HG02642 (cell line): ENCODE data around the gene LINGO1.

Experiments
- ATAC-seq: cut with Tn5 transposase; IDR thresholded peaks from one replicate; pipeline ENCODE4 v1.9.1; 2021; ENCODE audit warnings: mild to moderate bottlenecking; ENCODE audit not compliant: unreplicated experiment, poor library complexity

Gene LINGO1

GRCh38 chr15:77576538-77576937, 56.2 kb downstream of the LINGO1 start:
- no peak for ATAC-seq

- no peak for ATAC-seq
Observed at GRCh38 chr15:77575203-77575934, 57.3 kb downstream of the LINGO1 start.

- ATAC-seq: no peak
Observed at GRCh38 chr15:77574521-77575202, 58.0 kb downstream of the LINGO1 start.

DNA sequence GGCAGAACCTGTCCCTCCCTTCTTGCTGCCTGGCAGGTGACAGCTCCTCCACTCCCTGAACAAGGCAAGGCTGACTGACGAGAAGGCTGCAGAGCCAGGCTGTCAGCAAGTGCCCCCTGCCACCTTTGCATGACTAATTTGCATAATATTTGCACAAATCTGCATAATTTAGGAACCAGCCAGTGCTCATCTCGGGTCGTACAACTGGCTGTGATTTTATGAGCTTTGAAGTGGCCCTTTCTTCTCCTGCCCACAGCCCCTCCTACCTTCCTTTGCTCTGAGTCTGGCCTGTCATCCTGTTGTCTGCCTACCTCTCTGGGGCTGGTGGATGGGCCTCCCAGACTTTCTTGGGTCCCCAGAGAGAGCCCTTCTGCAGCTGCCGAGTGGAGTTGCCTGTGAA, 58.9 kb downstream of the LINGO1 start:
- no peak for ATAC-seq

DNA sequence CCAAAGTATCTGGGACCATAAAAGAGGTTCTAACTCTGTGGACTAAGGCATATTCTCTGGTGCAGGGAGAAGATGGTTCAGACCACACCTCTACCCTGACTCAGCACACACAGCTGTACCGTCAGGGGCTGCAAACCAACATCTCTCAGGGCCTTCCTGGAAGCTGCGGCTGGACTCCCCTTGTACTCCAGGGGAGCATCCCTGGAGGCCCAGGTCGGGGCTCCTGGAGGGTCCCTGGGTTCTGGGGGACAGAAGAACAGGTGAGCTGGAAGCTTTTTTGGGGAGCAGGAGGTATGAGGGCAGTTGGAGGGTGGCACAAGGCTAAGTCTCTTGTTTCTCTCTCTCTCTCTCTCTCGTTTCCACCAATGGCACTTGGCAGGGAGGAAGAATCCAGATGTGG, 60.5 kb downstream of the LINGO1 start:
- ATAC-seq: no peak

DNA sequence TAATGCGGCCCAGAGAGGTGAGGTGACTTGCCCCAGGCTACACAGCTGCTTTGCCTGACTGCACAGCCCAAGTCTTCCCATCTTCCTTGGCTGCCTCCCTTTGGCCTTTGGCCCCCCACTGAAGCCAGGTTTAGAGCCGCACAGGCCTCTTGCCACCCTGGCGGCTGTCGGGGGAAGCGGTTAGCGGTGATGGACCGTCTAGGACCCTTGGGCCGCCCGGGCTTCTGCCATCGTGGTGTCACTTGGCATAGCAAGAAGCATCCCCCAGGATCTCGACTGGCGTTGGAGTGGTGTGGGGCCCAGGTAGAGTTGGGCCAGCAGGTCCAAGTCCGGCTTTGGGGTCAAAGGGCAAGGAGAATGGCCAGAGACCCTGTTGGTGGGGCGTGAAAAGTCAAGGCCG, 61.0 kb downstream of the LINGO1 start:
- ATAC-seq: no peak

- ATAC-seq: no peak
Observed at GRCh38 chr15:77571181-77571580, 61.5 kb downstream of the LINGO1 start.

GRCh38 chr15:77569729-77570125, 63.0 kb downstream of the LINGO1 start:
- no peak for ATAC-seq

GRCh38 chr15:77568973-77569728, 63.6 kb downstream of the LINGO1 start:
- ATAC-seq: no peak

DNA sequence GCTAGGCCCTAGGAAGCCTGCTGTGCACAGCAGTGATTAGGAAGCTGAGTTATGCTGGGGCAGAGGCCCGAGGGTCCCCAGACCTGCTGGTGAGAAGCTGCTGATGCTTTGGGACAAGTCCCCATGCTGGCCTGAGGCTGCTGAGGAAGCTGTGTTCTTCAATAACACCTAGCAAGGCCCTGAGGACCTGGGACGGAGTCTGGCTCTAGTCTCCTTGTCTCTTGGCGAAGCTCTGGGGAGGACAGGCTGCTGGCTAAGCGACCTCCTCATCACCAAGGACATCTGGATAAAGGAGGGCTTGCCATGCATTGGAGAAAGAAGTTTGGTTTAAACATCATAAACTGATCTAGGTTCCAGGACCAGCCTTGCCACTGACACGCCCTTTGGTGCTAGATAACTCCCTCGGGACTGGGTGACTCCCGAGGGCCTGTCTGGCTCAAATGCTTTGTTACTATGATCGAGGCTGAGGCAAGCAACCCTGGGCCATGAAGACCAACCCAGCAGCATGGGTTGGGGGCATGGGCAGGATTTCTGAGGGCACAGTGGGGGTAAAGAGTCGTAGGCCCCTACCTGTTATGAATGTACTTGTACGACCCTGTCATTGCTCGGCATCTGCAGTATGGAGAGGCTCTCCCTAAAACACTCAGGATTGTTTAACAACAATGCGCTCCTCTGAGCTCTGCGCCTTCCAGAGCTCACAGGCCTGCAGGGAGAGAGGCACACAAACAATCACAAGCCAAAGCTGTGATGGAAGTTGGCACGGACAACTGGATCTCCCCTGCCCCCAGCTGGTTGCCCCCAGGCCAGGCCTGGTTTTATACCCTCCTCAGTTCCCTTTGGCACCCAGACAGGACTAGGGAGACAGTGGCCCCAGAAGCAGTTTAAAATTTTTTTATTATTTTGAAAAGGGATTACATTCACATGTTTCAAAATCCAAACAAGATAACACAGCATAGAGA, 64.4 kb downstream of the LINGO1 start:
- ATAC-seq: no peak

GRCh38 chr15:77567202-77567601, 65.5 kb downstream of the LINGO1 start:
- no peak for ATAC-seq

GRCh38 chr15:77566092-77566491, 66.6 kb downstream of the LINGO1 start:
- ATAC-seq: no peak

DNA sequence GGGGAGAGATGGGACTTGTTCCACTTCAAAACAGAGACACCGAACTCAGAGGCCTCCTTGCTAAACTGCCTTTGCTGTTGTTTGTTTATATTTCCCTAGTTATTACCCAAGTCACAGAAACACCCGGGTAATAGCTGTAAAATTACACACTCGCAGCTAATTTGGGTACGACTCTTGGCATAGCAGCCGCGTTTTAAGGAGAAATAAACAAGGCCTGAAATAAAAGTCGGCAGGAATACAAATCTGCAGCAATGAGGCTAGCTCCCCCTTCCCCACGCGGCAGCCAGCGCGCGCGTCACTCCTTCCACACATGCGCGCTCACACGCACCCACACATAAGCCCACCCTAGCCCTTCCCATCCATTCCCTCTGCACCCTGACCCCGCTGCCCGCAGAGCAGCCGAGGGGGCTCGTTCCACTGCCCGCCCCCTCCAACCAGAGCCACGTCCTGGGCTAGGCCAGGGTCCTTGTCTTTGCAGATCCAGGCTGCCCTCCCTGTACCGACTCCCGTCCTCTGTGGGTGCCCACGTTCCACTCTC, 67.3 kb downstream of the LINGO1 start:
- ATAC-seq: no peak

DNA sequence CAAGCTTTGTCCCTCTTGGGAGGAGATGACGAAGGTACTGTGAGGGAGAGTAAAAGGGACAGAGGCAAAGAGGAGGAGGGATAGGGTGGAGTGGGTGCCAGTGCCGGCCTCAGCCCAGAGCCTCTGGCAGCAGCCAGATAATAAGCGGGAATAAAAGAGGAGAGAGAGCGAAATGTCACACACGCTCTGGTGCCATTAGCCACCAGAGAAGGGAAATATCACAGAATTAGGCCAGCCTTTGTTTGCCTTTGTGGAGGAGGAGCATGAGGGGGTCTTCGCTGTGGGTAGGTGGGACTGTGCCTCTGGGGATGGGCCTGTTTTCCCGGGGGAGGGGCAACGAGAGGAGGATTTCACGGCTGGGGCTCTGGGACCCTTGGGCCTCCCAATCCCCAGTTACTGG, 67.8 kb downstream of the LINGO1 start:
- no peak for ATAC-seq

GRCh38 chr15:77564341-77564740, 68.4 kb downstream of the LINGO1 start:
- no peak for ATAC-seq

DNA sequence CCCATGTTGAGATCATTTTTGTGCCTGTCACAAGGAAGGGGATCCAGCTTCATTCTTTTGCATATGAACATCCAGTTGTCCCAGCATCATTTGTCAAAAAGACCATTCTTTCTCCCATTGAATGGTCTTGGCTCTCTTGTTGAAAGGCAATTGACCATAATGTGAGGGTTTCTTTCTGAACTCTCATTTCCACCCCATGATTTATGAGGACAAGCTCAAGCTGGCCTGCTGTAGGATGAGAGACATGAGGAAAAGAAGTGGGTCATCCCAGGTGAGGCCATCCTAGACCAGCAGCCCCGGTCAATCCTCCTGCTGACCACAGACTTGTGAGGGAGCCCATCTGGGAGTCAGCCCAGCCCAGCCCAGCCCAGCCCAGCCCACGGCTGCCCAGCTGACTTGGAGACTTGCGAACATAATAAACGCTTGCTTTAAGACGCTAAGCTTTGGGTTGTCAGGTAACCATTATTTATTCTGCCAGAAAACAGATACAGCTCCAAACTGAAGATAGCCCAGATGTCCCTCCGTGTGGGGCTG, 69.0 kb downstream of the LINGO1 start:
- ATAC-seq: no peak
